HG02970 (cell line): ENCODE data around the gene SLC22A5.
"Not testable (repeated sequence)": the region's sequence is repeated elsewhere in the genome, so short reads cannot be mapped to it uniquely, and the experiment has no call there.

Source experiments
- ATAC-seq: cut with Tn5 transposase; IDR thresholded peaks from one replicate; pipeline ENCODE4 v1.9.1; 2021; ENCODE audit warnings: mild to moderate bottlenecking, moderate library complexity, moderate number of reproducible peaks; ENCODE audit not compliant: unreplicated experiment, low FRiP score

The SLC22A5 gene

GRCh38 chr5:132410451-132411303 is 41.2 kb downstream of the SLC22A5 start:
- ATAC-seq, result peak; percentile 59

DNA sequence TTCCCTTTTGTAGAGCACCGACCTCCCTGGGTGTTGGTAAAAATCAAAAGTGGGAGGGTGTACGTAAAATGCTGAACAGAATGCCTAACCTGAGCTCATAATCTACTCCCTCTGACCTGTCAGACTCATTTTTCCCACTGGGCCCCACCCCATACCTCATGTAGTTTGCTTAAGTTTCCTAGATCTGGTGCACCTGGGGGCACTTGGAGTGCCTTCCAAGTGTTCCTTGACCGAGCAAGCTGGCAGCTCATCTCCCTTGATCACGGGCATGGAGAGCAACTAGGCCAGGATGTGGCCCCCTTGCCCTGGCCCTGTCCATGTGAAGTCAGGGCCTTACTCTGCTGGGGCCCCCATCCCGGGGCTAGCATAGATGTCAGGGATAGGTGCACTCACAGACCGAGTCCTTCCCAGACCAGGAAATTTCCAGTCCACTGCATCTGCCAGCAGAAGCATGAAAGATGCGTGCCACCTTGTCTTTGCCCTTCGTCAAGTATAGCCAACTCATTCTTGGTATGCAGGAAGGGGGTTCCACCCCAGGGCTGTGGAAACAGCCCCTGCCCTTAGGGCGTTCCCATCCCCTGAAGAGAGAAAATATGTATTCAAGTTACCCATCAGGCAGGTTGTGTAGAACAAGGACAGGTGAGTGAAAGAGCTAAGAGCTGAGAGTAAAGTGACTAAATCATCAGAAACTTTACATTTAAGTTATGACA is 41.9 kb downstream of the SLC22A5 start:
- peak; percentile 2 for ATAC-seq

DNA sequence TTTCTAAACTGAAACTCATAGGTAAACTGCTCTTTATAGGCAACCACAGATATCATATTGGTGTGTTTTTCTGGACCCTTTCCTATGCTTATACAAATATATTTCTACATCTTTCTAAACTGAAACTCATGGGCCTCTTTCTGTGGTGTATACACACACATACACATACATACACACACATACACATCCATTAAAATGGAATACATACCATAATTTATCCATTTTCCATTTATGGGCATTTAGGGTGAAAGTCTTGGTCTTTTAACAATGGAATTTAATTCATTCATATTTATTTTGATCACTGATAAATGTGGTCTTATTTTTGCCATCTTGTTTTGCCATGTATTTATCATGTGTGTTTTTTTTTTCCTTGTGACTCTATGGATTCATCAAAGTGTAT is 44.1 kb downstream of the SLC22A5 start:
- no peak for ATAC-seq

DNA sequence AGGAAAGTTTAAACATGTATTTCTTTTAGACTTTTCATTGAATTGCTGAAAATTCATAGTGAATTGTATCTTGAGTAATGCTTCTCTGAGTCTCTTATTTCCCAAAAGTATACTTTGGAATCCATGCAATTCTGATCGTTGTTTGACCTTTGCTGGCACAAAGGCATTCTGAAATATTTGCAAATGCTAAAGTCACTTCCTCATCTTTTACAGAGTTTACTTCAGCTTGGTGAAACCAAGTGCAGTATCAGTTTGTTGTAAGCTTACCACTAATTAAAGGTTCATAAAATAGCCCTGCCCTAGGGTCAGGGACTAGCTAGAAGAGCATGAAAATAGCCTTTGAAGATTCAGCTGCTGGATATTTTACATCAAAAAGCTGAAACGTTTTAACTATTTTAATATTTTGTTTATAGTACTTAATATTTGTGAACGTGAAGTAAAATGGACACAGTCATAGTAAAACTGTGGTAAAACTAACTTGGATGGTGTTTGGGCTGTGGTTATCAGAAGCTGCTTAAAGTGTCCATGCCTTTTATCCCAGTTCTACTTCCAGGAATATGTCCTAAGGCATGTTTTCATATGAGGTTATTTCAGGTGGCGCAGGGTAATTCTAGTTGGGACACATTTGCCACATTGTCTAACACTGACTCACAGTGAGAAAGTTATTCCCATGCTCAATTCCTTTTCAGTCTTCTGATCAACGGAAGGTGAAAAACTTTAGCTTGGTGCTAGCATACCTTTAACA is 45.3 kb downstream of the SLC22A5 start:
- ATAC-seq, result no peak

DNA sequence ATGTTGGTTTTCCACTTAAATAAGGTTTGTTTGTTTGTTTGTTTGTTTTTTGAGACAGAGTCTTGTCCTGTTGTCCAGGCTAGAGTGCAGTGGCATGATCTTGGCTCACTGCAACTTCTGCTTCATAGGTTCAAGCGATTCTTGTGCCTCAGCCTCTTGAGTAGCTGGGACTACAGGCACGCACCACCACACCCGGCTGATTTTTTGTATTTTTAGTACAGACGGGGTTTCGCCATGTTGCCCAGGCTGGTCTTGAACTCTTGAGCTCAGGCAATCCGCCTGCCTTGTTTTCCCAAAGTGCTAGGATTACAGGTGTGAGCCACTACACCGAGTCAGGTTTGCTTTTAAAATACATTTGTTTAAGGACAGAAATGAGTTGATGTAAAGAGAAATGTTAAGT is 46.0 kb downstream of the SLC22A5 start:
- ATAC-seq, result not testable (repeated sequence)

- ATAC-seq, result no peak
These were observed 46.9 kb downstream of the SLC22A5 start for GRCh38 chr5:132416306-132417009.

DNA sequence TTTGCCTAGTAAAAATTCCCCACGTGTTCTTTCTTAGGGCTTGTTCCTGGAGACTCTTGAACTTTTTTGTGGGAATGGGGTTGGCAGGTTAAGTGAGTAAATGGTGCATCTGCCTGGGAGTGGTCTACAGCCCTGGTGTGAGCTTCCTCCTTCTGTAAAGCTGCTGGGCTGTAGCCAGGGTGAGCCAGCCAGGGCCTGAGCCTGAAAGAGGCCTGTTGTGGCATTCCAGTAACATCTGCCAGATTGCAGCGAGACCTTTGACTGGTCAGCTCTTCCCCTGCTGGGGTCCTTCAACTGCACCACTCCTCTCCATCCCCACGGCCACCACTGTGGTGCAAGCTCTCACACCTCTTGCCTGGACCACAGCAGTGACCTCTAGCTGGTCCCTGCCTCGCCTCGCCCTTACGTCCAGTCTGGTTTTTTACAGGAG is 47.5 kb downstream of the SLC22A5 start:
- ATAC-seq, result no peak

GRCh38 chr5:132417461-132417860 is 48.0 kb downstream of the SLC22A5 start:
- no peak for ATAC-seq

- no peak for ATAC-seq
These were observed 48.5 kb downstream of the SLC22A5 start for GRCh38 chr5:132417889-132418485.

DNA sequence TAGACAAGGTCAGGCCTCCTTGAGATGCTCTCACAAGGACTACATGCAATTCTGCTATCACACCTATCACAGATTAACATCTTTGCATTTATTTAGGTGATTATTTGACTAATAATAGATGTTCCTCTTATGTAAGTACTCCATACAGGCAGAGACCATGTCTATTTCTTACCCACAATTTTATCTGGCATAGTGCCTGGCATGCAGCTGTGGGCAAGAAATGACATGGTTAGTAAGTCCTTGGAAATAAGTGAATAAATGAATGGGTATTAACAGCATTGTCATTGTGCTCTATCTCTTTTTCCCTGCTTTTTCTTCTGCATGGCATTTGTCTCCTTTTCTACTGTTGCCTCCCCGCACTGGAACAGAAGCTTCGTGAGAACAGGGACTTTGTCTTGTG is 49.4 kb downstream of the SLC22A5 start:
- ATAC-seq, result no peak

DNA sequence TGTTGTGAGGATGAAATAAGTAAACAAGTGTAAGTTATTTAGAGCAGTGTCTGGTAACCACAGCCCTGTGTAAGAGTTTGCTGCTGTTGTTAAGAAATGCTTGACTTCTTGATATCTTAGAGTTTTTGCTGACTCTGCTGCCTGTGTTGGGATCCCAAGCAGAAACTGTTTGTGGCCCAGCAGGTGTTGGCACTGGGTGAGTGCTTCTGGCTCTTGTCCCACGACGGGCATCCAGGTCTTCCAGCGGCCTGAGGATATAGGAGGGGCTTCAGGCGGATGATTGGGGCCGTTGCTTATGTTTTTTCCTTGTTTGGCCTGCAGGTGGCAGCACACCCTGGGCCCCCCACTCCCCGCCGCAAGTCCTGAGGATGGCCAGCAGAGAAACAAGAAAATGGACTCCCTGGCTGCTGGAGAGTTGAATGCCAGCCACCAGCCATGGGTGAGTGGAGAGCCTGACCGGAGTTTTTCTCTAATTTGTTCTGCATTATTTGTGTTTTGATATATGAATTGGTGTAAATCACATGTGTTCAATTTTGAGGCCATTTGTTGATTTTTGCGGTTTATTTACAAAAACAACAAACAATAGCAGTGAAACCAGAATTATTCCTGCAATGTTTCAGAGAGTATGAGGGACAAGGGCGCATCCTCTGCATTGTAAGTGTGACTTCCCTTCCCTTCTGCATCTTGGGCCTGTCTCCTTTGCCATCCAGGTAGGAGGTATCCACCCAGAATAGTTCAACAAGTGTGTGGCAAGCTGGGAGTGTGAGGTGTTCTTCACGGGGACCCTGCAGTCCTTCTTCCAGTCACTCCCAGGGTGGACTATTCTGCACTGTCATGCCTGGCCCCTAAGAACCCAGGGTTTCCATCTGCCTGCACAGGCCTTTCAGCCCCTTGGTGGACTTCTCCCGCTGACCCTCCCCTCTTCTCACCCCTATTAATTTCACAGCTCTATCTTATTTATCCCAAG is 50.3 kb downstream of the SLC22A5 start:
- ATAC-seq, result no peak

GRCh38 chr5:132420706-132421272 is 51.3 kb downstream of the SLC22A5 start:
- ATAC-seq, result peak; percentile 37

- ATAC-seq, result no peak
These were observed 52.0 kb downstream of the SLC22A5 start for GRCh38 chr5:132421462-132421861.

GRCh38 chr5:132422720-132423437 is 53.4 kb downstream of the SLC22A5 start:
- ATAC-seq, result no peak

DNA sequence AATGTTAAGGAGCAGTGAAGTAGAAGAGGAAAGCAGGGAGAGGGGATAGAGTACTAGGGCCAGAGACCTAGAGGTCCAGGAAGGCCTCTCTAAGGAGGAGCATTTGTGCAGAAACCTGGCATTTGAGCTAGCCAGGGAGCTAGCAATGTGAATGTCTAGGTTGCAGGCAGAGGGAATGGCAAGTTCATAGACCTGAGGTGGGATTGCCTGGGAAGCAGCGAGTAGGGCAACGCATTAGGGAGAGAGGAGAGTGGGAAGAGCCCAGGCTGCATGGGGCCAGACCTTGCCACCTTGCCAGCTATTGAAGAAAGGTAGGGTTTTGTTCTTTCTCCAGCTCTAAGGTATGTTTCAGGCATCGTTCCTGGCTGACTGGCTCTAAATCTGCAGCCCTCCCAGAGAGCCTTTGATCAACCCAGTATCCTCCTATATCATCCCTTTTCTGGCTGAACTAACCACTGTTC is 54.0 kb downstream of the SLC22A5 start:
- ATAC-seq, result no peak

DNA sequence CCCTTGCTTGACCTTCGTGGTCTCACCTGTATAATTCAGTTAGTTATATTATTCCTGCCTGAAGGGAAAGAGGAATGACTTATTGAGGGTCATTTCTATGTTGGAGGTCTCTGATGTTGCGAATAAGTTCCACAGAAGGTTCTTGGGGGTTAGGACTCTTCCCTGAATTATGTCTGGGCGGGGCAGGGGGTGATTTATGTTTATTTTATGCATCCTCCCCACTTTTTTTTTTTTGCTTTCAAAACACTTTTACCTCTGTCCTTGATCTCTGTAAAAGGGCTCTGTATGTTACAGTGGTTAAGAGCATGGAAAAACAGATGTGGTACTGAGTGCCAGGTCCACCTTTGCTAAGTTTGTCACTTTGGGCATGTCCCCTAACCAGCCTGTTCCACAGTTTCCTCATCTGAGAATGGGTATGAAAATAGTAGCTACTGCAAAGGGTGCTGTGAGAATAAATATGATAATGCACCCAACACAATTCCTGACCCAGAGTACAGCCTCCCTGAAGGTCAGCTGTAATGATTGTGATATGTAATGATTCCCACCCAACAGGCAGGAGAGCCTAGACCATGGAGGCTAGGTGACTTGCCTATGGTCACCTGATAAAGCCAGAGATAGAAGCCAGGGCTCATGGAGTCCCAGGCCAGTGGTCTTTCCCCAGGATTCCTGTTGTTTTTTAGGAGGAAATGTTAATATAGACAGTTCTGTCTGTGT is 54.8 kb downstream of the SLC22A5 start:
- ATAC-seq, result no peak
